ENCODE measurements around the gene NPAS2.
A peak's percentile ranks its signal among the peaks of the same experiment; 100 is the strongest.

The NPAS2 gene

DNA sequence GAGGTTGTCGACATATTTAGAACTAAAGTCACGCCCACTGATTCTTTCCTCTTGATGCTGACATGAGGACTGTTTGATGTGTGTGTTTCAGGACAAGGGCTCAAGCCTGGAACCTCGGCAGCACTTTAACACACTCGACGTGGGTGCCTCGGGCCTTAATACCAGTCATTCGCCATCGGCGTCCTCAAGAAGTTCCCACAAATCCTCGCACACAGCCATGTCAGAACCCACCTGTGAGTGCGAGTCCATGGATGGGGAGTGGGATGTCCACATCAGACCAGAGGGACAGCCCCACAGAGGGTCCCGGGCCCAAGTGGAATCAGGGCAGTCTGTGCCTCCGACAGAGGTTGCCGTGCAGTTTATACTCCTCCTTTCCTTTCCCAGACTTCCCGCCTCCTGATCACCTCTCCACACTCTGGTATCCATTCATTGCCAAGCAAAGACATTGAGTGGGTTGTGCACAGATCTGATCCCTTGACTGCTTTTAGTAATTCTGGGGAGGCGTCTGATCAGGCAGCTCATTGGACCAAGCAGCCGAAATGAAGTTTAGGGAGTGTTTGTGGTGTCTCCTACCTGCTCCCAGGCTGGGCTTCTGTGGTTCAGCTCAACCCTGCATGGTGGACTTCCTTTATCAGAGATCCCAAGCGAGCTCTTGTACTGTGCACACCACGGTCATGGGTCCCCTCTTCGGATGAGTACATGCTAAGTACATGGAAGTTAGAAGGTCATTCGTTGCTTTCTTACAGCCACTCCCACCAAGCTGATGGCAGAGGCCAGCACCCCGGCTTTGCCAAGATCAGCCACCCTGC, 155.0 kb downstream of the NPAS2 start:
- DNase-seq = no peak

GRCh38 chr2:100975521-100975785, 155.5 kb downstream of the NPAS2 start:
- no peak for DNase-seq

- DNase-seq = no peak
Observed at GRCh38 chr2:100976061-100976460, 156.1 kb downstream of the NPAS2 start.

- DNase-seq = no peak
Observed at GRCh38 chr2:100976645-100977391, 156.9 kb downstream of the NPAS2 start.

GRCh38 chr2:100977511-100977910, 157.6 kb downstream of the NPAS2 start:
- no peak for DNase-seq

DNA sequence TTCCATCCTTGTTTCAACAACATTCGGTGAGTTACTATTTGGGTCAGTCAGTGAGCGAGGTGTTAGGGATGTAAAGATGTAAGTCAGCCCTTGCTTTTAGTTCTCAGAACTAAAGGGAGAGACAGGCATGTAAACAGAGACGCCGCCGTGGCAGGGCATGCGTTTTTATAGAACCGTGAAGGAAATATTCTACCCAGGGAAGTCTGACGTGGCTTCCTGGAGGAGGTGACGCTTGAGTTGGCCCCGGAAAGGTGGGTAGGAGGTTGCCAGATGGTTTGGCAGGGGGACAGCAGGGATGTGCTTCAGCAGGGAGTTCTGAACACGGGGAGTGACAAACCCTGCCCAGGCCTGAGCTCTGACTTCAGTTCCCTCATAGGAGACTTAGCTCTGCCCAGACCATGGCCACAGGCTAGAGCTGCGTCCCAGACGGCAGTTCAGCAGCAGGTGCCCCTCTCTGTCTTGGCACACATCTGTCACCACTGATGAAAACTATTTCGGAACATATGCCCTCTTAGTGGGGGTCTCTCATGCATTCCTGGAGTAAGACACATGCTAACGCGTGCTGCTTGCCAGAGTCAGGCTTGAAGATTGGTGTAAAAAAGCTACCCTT, 158.7 kb downstream of the NPAS2 start:
- no peak for DNase-seq

GRCh38 chr2:100980046-100980445, 160.1 kb downstream of the NPAS2 start:
- no peak for DNase-seq

DNA sequence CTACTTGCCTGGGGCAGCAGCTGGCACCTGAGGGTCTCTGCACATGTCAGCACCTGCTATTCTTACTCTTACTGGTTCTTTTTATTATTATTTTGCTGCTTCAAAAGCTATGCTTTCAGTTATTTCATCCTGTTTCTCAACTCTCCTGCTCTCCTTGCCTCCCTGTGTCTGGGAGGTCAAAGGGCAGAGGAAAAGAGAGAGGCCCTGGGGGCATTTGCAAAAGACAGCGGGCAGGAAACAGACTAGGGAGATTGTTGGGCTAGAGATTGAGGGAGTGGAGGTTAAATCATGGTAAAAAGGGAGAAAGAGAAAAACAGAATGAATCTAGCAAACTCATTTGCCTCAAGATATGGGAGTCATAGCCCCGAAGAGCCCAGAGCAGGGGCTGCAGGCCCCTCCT, 161.1 kb downstream of the NPAS2 start:
- no peak for DNase-seq

DNA sequence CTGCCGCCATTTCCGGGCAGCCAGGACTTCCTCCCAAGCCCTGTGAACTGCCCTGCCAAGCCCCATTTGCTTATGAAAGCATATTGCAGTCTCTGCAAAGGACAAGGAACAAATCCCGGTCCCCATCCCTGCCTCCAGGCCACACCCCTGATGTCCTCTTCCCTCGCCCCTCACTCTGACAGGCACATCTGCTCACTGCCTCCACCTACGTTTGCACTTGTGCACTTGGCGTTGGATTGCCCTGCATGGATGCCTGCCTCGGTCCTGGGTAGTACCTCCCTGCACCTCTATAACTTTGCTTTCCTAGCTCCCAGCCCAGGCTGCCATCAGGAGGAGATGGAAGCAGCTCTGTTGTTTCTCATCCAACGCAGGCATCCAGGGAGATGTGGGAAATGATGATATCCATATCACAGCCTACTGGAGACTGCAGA, 162.5 kb downstream of the NPAS2 start:
- no peak for DNase-seq

DNA sequence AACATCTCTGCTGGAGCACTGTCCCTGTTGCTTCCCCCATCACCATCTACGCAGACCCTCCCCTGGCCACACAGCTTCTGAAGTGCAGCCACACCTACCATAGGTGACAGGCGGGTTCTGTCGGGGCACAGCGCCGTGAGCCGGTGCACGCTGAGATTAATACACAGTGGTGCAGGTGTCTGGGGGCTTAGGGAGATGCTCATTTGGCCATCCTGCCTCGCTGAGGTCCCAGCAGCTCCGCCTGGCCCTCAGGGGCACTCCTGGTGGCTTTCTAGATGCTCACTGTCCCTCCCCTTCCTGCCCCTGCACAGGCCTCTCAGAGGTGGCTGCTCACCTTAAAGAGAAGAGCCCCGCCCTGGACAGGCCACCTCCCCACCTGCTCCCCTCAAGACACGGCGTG, 163.3 kb downstream of the NPAS2 start:
- no peak for DNase-seq

DNA sequence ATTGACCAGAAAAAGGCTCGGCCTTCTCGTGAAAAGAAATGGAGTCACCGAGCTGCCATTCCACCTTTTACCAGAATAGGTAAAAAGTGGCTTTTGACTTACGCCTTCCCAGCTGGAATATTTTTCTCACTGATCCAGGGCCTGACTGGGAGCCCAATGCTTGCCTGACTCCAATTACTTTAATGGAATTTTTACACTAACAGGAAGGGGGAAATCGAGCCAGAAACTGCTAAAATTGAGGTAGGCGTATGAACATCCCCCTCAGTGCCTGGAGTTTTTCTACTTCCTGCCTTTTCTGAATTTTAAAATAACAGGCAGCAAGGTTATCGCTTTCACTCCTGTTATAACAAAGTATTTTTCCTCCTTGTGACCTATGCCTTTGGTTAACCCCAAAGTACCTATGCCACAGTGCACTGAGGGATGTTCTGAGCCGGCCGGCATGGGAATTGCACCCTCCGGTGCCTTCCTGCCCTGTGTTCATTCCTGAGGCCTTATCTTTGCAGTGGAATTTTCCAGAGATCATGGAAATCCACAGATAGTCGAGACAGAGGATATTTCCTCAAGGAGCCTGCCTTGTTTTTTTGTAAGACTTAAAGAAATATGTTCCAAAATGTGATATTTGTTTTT, 163.9 kb downstream of the NPAS2 start:
- no peak for DNase-seq

- peak; percentile 77 for DNase-seq
Observed at GRCh38 chr2:100984892-100985307, 165.0 kb downstream of the NPAS2 start.

- no peak for DNase-seq
Observed at GRCh38 chr2:100986157-100986556, 166.2 kb downstream of the NPAS2 start.

DNA sequence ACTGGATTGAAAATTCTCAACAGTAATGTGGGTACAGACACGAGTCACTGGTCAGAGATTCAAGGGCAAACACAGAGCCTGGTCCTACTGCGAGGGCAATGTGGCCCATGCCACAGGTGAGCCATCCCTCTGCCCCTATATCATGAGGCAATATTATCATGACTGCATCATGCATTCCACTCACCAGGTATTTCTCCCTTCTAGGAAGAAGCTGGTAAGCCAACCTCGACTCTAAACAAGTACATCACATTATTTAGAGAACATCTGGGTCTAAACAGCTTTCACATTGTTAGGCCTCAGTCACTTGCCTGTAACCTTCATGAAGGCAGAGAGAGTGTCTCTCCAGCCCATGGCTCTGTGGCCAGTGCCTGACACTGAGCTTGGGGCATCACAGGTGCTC, 167.6 kb downstream of the NPAS2 start:
- no peak for DNase-seq

DNA sequence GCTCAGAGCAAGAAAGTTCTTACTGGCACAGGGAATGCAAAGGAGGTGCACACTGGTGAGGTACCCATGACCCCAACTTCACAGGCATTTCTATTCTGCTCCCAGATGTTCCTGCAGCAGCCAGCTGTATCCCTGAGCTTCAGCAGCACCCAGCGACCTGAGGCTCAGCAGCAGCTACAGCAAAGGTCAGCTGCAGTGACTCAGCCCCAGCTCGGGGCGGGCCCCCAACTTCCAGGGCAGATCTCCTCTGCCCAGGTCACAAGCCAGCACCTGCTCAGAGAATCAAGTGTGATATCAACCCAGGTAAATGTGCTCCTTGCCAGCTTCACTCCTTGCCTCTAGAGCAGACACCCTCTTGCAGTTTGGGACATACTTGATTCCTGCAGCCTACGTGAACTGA, 168.0 kb downstream of the NPAS2 start:
- DNase-seq = no peak

GRCh38 chr2:100988630-100989417, 168.9 kb downstream of the NPAS2 start:
- no peak for DNase-seq

DNA sequence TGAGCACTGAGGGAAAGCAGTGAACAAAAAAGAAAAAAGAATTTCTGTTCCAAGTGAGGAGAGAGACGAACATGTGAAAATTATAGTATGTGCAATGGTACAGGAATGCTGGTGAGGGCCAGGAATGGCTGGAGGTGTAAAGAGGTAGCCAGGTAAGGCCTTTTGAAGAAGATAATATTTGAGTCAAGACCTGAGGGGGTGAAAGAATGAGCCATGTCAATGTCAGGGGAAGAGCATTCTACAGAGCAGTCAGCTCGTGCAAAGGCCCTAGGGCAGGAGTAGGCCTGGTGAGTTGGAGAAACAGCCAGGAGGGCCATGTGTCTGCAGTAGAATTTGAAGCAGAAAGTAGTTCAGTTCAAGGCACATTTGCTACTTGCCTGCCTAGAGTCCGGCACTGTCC, 169.7 kb downstream of the NPAS2 start:
- DNase-seq = no peak

GRCh38 chr2:100990166-100990565, 170.2 kb downstream of the NPAS2 start:
- no peak for DNase-seq

DNA sequence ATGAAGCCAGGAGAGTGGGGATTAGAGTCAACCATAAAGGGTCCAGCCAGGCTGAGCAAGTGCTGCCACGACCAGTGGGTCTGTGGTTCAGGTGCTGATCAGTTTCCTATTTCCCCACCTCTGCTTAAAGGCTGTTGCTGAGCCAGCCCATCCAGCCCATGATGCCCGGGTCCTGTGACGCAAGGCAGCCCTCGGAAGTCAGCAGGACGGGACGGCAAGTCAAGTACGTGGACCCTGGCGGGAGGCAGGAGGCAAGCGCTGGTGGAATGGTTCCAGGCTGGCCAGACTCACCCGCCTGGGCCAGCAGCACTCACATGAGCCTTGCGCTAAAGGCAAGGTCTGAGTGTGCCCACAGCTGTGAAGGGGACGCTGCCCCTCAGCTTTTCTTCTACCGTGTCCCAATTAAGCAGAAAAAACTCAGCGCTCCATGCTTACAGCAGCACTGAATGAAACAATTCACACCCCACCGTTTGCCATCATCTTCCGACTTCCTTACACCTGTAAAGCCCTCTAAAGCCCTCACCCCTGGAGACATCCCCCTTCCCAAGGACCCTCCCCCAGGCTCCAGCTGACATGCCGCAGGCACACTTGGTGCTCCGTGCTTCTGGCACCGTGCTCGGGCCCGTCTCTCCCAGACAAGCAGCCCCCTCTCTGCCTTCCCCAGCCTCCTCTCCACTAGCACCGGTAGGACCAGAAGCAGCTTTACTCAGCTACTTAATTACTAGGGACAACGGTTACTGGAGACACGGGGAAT, 170.9 kb downstream of the NPAS2 start:
- DNase-seq = no peak

GRCh38 chr2:100991404-100991773, 171.4 kb downstream of the NPAS2 start:
- no peak for DNase-seq

DNA sequence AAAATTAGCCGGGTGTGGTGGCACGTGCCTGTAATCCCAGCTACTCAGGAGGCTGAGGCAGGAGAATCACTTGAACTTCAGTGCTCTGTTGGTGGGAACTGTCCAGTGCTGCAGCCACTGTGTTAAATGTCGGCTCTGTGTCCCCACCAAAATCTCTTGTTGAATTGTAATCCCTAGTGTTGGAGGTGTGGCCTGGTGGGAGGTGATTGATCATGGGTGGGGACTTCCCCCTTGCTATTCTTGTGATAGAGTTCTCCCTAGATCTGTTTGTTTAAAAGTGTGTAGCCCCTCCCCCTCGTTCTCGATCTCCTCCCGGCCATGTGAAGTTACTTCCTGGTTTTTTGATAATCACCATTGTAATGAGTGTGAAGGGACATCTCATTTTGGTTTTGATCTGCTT, 172.3 kb downstream of the NPAS2 start:
- DNase-seq = no peak

GRCh38 chr2:100993294-100993693, 173.4 kb downstream of the NPAS2 start:
- DNase-seq = no peak
